Measurements from ENCODE around the gene STIMATE. TPM values are rescaled to one million over a fixed set of nuclear protein-coding genes. Genes with fewer than 3 reads are reported as not detected.

The STIMATE gene
- 21.3 and 23.9 TPM in 2 replicates for total RNA-seq

DNA sequence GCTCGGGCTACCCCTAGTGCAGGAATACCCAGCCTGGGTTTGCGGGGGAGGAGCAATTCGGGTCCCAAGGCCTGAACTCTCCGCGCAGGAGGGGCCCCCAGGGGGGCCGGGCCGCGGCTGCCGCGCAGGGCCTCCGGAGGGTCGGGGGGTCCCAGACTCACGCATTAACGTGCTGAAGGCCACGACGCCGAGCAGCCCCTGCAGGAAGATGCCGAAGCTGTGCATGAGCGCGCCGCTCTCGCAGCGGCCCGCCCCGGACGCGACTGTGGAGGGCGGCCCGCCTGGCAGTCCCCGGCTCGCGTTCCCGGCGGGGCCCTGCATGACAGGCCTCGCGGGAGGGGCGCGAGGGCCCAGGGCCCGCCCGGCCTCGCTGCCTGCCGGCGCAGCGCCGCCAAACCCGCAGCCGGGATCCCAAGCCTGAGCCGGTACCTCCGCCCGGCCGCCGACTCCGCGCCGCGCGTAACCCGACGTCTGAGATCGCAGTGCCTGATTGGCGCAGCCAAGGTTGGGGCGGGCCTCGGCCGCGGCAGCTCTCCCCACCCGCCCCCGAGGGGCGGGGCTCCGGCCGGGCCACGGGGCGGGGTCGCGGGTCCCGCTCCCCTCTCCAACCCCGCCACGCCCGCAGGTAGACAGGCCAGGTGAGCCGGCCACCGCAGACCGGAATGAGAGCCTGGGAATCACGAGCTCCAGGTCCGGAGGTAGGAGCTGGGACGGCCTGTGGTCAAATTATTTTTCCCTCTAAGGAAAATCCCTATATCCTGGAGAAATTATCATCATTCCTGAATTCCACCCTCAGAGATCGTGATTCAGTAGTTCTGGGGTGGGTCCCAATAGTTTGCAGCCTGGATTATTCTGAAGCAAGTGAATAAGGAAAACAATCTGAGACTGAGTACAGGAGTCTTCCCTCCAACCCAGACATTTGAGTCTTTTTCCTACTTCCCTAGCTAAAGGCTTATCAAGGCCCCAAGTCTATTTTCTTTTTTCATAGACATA, at the start of gene STIMATE:
Gene STIMATE, minus strand, starts transcription at position 419 of the 993 bp plus-strand sequence. Its CDS starts 98 bp downstream, at position 321.

DNA sequence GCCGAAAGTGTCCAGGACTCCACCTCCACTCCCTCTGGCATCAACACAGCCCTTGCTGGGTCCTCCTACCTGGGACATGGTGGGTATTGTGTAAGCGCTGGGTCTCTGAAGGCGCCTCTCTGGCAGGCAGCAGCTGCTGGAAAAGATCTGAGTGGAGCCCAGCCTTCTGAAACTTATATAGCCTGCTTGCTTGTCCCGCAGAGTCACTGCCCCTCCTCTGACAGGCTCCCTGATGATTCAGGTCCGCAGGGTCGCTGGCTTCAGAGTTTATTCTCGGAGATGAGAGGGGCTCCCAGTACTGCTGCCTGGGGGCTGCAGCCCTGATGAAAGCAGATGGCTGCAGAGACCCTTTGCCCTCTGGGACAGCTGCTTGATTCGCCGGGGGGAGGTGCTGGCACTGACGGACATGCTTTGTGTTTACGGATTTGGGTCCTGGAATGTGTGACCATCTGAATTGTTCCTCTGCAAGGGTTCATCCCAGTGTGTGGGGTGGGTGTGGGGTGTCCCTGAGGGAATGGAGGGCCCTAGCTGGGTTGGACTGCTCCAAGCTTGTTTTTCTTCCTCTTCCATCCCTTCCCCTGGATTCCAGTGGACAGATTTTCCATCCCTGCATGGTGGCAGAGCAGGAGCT, 62.4 kb downstream of the STIMATE start, which contains the start of gene MUSTN1:
Gene MUSTN1, minus strand, starts transcription at position 149 of the 631 bp plus-strand sequence. Its CDS starts 71 bp downstream, at position 78.

DNA sequence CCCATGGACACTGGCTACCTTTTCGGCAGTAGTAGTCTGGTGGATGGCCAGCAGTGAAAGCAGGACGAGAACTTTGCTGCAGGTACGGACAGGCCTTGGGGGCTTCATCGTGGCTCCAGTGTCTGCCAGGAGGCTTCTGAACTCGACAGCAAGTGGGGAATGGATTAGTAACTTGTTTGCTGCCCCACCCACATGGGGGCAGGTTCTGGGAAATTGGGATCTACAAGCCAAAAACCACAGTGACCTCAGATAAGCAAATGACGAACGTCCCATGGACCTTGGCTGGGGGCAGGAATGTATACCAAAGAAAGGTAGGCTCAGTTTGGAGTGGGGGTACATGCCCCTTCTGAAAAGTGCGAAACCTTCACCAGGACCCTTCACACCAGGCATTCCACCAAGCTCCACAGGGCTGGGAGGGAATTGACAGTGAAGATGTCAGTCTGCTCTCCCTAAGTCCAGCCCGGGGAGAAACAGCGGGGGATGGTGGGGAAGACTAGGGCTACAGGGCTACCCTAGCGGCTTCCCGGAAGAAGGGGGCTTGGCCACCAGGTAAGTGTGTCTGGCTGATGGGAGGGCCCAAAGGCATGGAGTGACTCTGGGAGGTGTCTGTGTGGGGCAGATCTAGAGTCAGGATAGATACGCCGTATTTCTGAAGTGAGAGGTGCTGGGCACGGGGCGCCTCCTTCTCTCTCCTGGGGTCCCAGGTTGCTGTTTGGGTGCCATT, 66.7 kb downstream of the STIMATE start, which contains the start of gene ITIH4:
Gene ITIH4, minus strand, starts transcription at position 138 of the 724 bp plus-strand sequence. Its CDS starts 30 bp downstream, at position 108.

GRCh38 chr3:52794612-52795099, 102.7 kb downstream of the STIMATE start, which contains the start of gene ITIH3:
TSS of gene ITIH3 (plus strand) at chr3:52794796. CDS start at chr3:52794804, 8 bp downstream.

Other genes with a start within 250 kb of the STIMATE start
- 81.0 and 91.2 TPM in 2 replicates for gene PBRM1, start 211.6 kb downstream of the STIMATE start, total RNA-seq
- 74.9 and 78.8 TPM in 2 replicates for gene GNL3, start 211.5 kb downstream of the STIMATE start, total RNA-seq
- 106 and 149 TPM in 2 replicates for gene GLT8D1, start 191.8 kb downstream of the STIMATE start, total RNA-seq
- 58.3 and 64.1 TPM in 2 replicates for gene SPCS1, start 191.4 kb downstream of the STIMATE start, total RNA-seq
- gene NEK4, start 126.6 kb downstream of the STIMATE start, total RNA-seq, result 25.0 and 29.6 TPM in 2 replicates
- 0.17 and 0.33 TPM in 2 replicates for gene ITIH1, start 119.9 kb downstream of the STIMATE start, total RNA-seq
- gene ITIH3, start 102.8 kb downstream of the STIMATE start, total RNA-seq, result 0.10 and 2.5 TPM in 2 replicates
- 2.5 and 2.6 TPM in 2 replicates for gene ITIH4, start 66.9 kb downstream of the STIMATE start, total RNA-seq
- gene MUSTN1, start 62.5 kb downstream of the STIMATE start, total RNA-seq, result 0.13 TPM in 1 of 2 replicates, not detected in the other
- 2.5 and 4.5 TPM in 2 replicates for gene SFMBT1, start 148.5 kb upstream of the STIMATE start, total RNA-seq
- 16.4 and 23.6 TPM in 2 replicates for gene RFT1, start 232.9 kb upstream of the STIMATE start, total RNA-seq

Data from smooth muscle cell of the pulmonary artery (primary cell).